ENCODE results near the gene UBASH3B.
"Not testable (repeated sequence)": the region's sequence is repeated elsewhere in the genome, so short reads cannot be mapped to it uniquely, and the experiment has no call there.

UBASH3B gene

DNA sequence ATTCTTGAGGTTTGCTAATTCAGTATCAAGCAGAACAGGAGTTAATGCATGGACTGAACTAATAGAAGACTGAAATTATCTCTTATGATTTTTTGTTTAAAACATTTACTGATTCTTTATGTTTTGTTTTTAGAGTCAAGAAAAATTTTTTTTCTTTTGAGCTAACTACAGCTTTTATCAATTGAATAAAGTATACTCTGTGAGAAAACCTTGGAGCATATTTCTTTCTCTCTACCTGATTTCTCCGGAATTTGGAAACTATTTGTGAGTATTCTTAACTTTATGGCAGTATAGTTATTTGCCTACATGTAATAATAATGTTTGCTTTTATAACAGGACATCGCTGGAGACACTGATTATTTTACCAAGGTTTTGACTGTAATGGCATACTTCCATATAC, 164.6 kb downstream of the UBASH3B start:
- DNase-seq: no peak

DNA sequence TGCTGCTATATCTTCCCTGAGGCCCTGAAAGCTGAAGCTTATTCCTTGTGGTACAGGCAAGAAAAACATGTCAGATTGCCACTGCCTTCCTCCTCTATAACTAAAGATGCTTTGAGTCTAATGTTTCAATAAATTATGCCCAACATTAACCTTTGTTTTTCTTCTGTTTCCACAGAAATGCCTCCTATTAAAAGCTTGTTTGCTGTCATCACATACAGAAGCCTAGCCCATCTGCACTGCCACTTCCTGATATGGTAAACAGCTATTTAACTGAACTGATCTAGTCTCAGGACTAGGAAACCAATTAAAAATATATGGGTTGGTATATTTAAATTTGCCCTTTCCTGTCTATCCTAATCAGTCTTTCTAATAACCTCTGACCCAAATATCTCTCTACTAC, 165.6 kb downstream of the UBASH3B start:
- no peak for DNase-seq

- DNase-seq: no peak
Observed at GRCh38 chr11:122822241-122822640, 166.7 kb downstream of the UBASH3B start.

DNA sequence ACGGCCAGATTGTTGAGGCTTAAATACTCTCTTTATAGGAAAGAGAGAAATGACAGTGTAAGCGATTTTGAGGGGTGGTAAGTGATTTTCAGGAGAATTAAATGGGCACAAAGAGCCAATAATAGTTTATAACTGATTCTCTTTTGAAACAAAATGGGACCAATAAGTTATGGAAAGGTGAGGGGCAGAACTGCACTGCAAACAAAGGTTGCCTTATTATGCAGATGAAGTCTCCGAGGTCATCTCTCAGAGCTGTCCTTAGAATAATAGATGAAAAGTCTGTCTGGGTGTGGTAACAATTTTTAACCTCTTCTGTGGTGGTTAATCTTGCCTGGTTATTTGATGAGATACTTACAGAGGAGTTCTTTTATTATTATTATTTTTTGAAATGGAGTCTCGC, 168.0 kb downstream of the UBASH3B start:
- no peak for DNase-seq

- DNase-seq: not testable (repeated sequence)
Observed at GRCh38 chr11:122829371-122829770, 173.8 kb downstream of the UBASH3B start.

GRCh38 chr11:122832297-122832696, 176.8 kb downstream of the UBASH3B start:
- not testable (repeated sequence) for DNase-seq

DNA sequence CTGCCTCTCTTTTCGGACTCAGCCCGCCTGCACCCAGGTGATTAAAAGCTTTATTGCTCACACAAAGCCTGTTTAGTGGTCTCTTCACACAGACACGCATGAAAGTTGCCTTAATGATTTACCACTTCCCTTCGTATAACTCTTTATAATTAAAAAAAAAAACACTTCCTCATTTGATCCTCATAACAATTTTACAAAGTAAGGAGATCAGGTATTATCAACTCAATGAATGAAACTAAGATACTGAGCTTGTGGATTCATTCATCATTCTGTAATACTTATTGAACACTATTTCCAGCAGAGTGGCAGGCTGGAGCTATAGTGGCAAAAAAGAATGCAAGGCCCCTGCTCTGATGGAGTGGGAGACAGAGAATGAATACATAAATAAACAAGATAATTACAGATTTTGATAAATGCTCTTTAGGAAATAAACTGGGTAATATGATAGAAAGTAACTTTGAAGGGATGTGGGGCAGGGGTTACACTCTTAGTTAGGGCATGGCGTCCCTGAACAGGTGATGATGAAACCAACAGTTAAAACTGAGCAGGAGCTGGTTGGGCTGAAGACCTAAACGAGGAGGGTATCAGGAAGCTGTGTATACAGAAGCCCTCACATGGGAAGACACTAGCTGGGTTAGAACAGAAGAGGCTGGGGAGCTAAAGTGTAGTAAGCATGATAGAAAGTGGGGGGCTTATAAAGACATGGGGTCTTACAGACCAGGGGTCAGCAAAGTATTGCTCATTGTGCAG, 177.4 kb downstream of the UBASH3B start:
- no peak for DNase-seq

DNA sequence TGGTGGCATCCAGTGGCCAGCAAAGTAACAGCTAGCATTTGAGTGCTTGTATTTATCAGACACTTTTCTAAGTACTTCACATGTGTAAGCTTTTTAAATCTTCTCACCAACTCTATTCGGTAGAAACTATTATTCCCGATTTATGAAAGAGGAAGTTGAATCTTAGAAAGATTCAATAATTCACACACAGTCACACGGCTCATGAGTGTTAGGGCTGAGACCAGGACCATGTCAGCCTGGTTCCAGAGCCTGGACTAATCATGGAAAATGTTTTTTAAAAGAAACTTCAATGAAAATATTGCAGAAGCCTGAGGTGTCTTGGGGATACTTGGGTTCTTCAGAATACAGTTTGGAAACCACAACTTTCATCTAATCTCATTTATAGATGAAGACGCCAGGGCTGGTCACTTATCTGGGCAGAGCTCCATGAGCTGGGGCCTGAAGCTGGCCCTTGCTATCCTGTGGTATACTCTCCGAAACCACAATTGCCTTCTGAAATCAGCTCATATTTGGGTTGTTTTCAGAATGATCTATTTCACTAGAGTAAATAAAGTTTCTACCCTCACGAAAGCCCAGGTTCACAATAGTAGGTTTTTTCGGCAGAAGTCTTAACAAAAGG, 178.4 kb downstream of the UBASH3B start:
- DNase-seq: no peak

DNA sequence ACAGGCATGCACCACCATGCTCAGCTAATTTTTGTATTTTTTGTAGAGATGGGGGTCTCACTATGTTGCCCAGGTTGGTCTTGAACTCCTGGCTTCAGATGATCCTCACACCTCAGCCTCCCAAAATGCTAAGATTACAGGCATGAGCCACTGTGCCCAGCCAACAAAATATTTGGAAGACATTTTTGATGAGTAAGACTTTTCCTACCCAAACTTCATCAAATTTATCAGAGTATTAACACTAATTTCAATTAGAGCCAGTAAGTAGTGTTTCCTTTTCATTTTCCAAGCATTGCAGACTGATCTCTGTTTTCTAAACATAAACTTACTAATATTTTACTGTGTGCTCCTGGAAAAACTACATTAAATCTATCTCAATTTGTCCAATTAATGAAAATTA, 181.4 kb downstream of the UBASH3B start:
- DNase-seq: no peak

DNA sequence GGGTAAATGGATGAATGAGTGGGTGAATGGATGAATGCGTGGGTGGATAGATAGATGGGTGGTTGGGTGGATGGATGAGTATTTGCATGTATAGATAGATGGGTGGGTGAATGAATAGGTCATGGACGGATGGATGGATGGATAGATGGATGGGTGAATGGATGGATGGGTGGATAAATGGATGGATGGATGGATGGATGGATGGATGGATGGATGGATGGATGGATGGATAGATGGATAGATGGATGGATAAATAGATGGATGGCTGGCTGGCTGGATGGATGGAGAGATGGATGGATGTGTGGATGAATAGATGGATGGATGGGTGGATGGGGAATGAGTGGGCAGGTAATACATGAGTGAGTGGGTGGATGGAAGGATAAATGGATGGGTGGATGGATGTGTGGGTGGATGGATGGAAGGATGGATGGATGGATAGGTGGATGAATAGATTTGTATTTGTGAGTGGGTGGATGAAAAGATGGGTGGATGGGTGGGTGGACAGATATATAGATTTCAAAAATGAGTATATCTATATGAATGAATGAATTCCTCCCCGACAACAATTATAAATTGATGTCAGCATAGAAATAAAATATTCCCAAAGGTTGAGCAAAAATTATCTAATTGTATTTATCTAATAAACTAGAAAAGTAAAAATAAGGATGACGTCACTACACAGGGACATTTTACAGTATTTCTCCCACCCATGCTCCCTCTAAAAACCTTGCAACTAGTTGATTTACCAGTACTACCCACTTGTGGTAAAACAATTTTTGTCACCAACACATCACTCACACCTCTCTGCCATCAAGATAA, 182.2 kb downstream of the UBASH3B start:
- DNase-seq: no peak

DNA sequence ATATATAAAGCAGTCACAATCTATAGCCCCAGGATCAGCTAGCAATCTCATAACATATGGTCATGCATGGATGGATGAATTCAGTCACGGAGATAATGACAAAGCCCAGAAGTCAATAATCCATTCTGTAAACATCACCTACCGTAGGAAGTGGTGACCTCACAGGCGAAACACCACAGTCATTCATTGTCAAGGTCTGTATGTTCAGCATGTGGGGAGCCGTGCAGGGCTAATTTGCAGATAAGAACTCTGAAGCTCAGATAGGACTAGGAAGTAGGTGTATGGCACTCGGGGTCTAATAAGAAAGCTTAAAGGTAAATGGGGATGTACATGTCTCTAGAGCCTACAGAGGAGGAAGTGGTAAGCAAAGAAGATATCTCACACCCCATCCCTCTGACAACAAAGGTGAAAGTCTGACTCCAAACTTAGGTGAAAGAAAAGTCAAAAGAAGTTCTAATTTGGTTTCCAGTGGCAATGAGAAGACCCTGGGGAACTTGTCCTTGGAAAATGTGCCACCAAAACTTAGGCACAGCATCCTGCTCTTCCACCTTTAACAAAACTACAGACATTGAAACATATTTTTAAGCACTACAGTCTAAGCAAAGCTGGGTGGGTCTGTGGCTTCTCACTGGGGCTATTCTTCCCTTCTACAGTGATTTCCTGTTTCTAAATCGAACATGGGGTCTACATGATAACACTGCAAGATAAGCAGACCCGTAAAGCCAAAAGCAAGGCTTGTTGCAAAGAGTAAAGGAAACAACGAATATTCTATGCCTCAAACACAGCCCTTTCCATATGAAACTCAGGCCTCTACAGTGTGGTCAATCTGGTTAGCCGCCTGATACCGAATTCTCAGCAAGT, 188.0 kb downstream of the UBASH3B start:
- no peak for DNase-seq

GRCh38 chr11:122847466-122847865, 191.9 kb downstream of the UBASH3B start:
- no peak for DNase-seq

DNA sequence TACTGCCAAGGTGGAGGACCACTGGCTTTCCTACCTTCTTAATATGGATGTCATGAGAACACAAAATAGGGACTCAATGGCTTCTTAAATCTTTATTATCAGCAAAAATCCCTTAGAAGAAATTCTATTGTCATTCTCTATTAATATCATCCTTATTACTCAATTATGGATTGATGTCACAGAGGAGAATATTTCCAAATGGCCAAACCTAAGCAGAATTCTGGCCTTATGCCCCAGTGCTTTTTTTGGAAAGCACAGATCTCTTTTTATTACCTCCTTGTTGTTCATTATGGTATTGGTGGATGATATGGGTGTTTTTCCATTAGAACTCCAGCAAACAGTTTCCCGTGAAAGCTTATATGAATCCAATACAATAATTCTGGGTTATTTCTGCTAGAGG, 192.7 kb downstream of the UBASH3B start:
- no peak for DNase-seq

- no peak for DNase-seq
Observed at GRCh38 chr11:122850076-122850631, 194.6 kb downstream of the UBASH3B start.

DNA sequence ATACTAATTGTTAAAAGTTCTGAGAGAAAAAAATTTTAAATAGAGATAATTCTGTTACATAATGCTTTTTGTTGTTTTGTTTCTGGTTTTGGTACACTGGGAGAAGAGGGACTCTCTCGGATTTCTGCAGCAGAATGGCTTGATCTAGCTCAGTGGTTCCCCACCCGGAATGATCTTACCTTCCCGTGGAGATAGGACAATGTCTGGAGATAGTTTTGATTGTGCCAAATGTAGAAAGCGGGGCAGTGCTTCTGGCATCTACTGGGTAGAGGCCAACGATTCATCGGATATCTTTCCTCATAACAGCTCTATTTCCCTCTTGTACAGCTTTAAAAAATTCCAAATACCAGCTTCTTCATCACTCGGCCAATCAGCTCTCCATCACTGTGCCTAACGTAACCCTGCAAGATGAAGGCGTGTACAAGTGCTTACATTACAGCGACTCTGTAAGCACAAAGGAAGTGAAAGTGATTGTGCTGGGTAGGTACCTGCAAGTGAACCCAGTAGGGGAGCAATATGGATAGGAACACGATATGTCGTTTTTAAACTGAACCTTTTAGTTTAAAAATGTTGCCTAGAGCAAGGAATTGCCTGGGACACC, 195.9 kb downstream of the UBASH3B start:
- no peak for DNase-seq

GRCh38 chr11:122852074-122852795, 196.7 kb downstream of the UBASH3B start:
- no peak for DNase-seq

GRCh38 chr11:122852796-122853160, 197.3 kb downstream of the UBASH3B start:
- DNase-seq: no peak

DNA sequence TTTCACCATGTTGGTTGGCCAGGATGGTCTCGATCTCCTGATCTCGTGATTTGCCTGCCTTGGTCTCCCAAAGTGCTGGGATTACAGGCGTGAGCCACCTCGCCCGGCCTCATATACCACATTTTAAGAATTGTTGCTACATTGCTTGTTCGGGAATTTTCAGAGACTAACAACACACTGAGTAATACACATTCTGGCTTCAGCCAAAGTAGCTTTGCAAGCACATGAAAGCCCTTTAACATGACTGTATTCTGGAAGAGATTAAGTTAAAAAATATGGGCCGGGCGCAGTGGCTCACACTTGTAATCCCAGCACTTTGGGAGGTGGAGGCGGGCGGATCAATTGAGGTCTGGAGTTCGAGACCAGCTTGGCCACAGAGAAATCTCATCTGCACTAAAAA, 197.7 kb downstream of the UBASH3B start:
- no peak for DNase-seq

DNA sequence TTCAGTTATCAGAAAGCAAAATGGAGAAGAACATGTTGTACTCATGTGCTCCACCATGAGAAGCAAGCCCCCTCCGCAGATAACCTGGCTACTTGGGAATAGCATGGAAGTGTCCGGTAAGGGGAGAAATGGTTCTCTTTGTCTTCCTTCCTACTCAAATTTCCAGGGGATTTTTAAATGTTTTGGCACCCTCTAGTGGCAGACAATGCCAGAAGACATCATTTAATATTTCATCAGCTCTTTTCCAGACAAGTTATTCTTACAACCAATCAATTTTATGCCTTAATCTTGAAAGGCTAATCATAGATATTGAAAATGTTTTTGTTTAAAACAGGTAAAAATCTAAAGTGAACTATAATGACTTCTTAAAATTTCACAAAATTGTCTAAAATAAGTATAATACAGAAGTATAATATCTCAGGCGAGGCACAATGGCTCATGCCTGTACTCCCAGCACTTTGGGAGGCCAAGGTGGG, 198.5 kb downstream of the UBASH3B start:
- DNase-seq: no peak

GRCh38 chr11:122861631-122862030, 206.1 kb downstream of the UBASH3B start:
- no peak for DNase-seq

DNA sequence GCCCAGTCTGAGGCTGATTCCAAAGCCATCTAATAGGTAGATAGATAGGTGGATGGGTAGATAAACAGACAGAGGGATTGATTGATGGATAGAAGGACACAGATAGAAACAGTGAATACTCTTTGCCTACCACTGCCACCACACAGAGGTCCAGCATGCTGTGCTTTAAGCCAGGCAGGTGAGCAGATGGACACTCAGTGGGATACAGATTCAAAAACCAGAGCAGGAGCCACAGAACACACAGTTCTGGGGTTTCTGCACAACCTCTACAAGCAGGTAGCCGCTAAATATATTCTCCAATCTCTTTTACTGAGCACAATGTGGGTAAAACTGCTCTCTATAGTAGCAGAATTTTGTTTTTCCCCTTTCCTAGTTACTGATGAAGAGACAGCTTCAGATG, 206.6 kb downstream of the UBASH3B start:
- no peak for DNase-seq

All from NCI-H1436 treated with DMSO at 0.1 percent for 48 hours (cell line).